H9 (cell line): ENCODE measurements around the gene ANXA9. TPM values are rescaled to one million over a fixed set of nuclear protein-coding genes. Genes with fewer than 3 reads are reported as not detected.

Source experiments
- DNase-seq: peaks from one replicate; pipeline ENCODE4 v3.0.0-alpha.2; 2017
- H2AFZ ChIP-seq: one replicate; pipeline ENCODE4 v1.6.1; 2013; ENCODE audit warnings: mild to moderate bottlenecking, low read length, control low read depth, moderate library complexity
- H2AK5ac ChIP-seq: 2 replicates; pipeline ENCODE4 v1.6.1; 2013; ENCODE audit warnings: low read length, control low read depth, mixed read lengths; ENCODE audit not compliant: insufficient read length
- H2BK120ac ChIP-seq: one replicate; pipeline ENCODE4 v1.6.1; 2013; ENCODE audit warnings: low read depth, mild to moderate bottlenecking, low read length, control low read depth, inconsistent platforms; ENCODE audit not compliant: poor library complexity, severe bottlenecking
- H2BK12ac ChIP-seq: 2 replicates; pipeline ENCODE4 v1.6.1; 2013; ENCODE audit warnings: low read length, control low read depth, mixed read lengths, low read depth; ENCODE audit not compliant: insufficient read length
- H2BK15ac ChIP-seq: 2 replicates; pipeline ENCODE4 v1.6.1; 2013; ENCODE audit warnings: low read depth, low read length, control low read depth
- H2BK20ac ChIP-seq: one replicate; pipeline ENCODE4 v1.6.1; 2013; ENCODE audit warnings: low read depth, mild to moderate bottlenecking, low read length, control low read depth, inconsistent platforms; ENCODE audit not compliant: poor library complexity, severe bottlenecking
- H2BK5ac ChIP-seq: 2 replicates; pipeline ENCODE4 v1.6.1; 2013; ENCODE audit warnings: low read length, control low read depth, mixed read lengths; ENCODE audit not compliant: insufficient read length
- H3K14ac ChIP-seq: 2 replicates; pipeline ENCODE4 v1.6.1; 2013; ENCODE audit warnings: low read length, control low read depth; ENCODE audit not compliant: insufficient read depth
- H3K18ac ChIP-seq: 2 replicates; pipeline ENCODE4 v1.6.1; 2013; ENCODE audit warnings: low read depth, mild to moderate bottlenecking, mixed read lengths, low read length, control low read depth; ENCODE audit not compliant: insufficient read length
- H3K23ac ChIP-seq: 2 replicates; pipeline ENCODE4 v1.6.1; 2013; ENCODE audit warnings: low read length, control low read depth, mixed read lengths, low read depth; ENCODE audit not compliant: insufficient read length
- H3K23me2 ChIP-seq: 2 replicates; pipeline ENCODE4 v1.6.1; 2013; ENCODE audit warnings: low read depth, mild to moderate bottlenecking, mixed read lengths, low read length, control low read depth; ENCODE audit not compliant: insufficient read length, poor library complexity, severe bottlenecking
- H3K27ac ChIP-seq: 2 replicates; pipeline ENCODE4 v1.5.1; 2013; ENCODE audit warnings: low read length, control low read depth, mixed read lengths, low read depth; ENCODE audit not compliant: insufficient read length
- H3K27me3 ChIP-seq: 2 replicates; pipeline ENCODE4 v1.6.1; 2013; ENCODE audit warnings: low read length, control low read depth, inconsistent platforms; ENCODE audit not compliant: insufficient read depth
- H3K4ac ChIP-seq: 2 replicates; pipeline ENCODE4 v1.6.1; 2013; ENCODE audit warnings: low read depth, mild to moderate bottlenecking, control low read depth, inconsistent platforms, low read length, moderate library complexity
- H3K4me1 ChIP-seq: 2 replicates; pipeline ENCODE4 v1.6.1; 2013; ENCODE audit warnings: low read length, control low read depth, inconsistent platforms; ENCODE audit not compliant: insufficient read depth
- H3K4me2 ChIP-seq: 2 replicates; pipeline ENCODE4 v1.6.1; 2013; ENCODE audit warnings: low read length, control low read depth, mixed read lengths; ENCODE audit not compliant: insufficient read length, insufficient read depth
- H3K56ac ChIP-seq: 2 replicates; pipeline ENCODE4 v1.6.1; 2013; ENCODE audit warnings: low read depth, mild to moderate bottlenecking, mixed read lengths, low read length, control low read depth; ENCODE audit not compliant: insufficient read length
- H3K79me1 ChIP-seq: 2 replicates; pipeline ENCODE4 v1.6.1; 2013; ENCODE audit warnings: low read depth, mild to moderate bottlenecking, moderate library complexity, low read length, control low read depth, inconsistent platforms; ENCODE audit not compliant: insufficient read depth, poor library complexity, severe bottlenecking
- H3K79me2 ChIP-seq: 2 replicates; pipeline ENCODE4 v1.6.1; 2013; ENCODE audit warnings: low read length, control low read depth, inconsistent platforms; ENCODE audit not compliant: insufficient read depth
- H3K9ac ChIP-seq: 2 replicates; pipeline ENCODE4 v1.6.1; 2013; ENCODE audit warnings: low read length, control low read depth, mixed read lengths; ENCODE audit not compliant: insufficient read length; ENCODE audit errors: extremely low read depth
- H3K9me3 ChIP-seq: one replicate; pipeline ENCODE4 v1.6.1; 2013; ENCODE audit warnings: low read depth, low read length, inconsistent platforms; ENCODE audit not compliant: control insufficient read depth
- H3T11ph ChIP-seq: one replicate; pipeline ENCODE4 v1.6.1; 2013; ENCODE audit warnings: mild to moderate bottlenecking, low read length, control low read depth, inconsistent platforms
- H4K20me1 ChIP-seq: one replicate; pipeline ENCODE4 v1.6.1; 2013; ENCODE audit not compliant: control insufficient read depth, insufficient read length, insufficient read depth
- H4K5ac ChIP-seq: 2 replicates; pipeline ENCODE4 v1.6.1; 2013; ENCODE audit warnings: low read depth, mild to moderate bottlenecking, mixed read lengths, low read length, control low read depth; ENCODE audit not compliant: insufficient read length
- H4K8ac ChIP-seq: replicated peaks from 2 replicates; pipeline ENCODE4 v1.6.1; 2013; ENCODE audit warnings: low read length, control low read depth, mixed read lengths, low read depth; ENCODE audit not compliant: insufficient read length
- H4K91ac ChIP-seq: 2 replicates; pipeline ENCODE4 v1.6.1; 2013; ENCODE audit warnings: low read depth, mild to moderate bottlenecking, moderate library complexity, mixed read lengths, low read length, control low read depth; ENCODE audit not compliant: insufficient read length
- H3K27ac Mint-ChIP-seq, 3 experiments: 2 replicates in 2 of 3; 3 replicates in 1 of 3; pipeline ENCODE4 v1.8.0; 2020 to 2021; ENCODE audit warnings: mixed read lengths in 3 of 3, mild to moderate bottlenecking in 1 of 3, moderate library complexity in 1 of 3
- H3K27me3 Mint-ChIP-seq: 2 replicates; pipeline ENCODE4 v1.8.0; 2021; ENCODE audit warnings: low read depth, mild to moderate bottlenecking, moderate library complexity, mixed read lengths
- H3K36me3 Mint-ChIP-seq, 3 experiments: 2 replicates in 2 of 3; 3 replicates in 1 of 3; pipeline ENCODE4 v1.8.0; 2020 to 2021; ENCODE audit warnings: low read depth in 3 of 3, mixed read lengths in 3 of 3; ENCODE audit not compliant: insufficient read depth in 1 of 3
- H3K4me1 Mint-ChIP-seq, 2 experiments: 2 replicates each; pipeline ENCODE4 v1.8.0; 2020; ENCODE audit warnings: mixed read lengths in 2 of 2
- H3K4me3 Mint-ChIP-seq, 2 experiments: 2 replicates in 1 of 2; 3 replicates in 1 of 2; pipeline ENCODE4 v1.8.0; 2020 to 2021; ENCODE audit warnings: mild to moderate bottlenecking in 2 of 2, mixed read lengths in 2 of 2, moderate library complexity in 1 of 2
- H3K9me3 Mint-ChIP-seq, 2 experiments: 2 replicates in 1 of 2; 3 replicates in 1 of 2; pipeline ENCODE4 v1.8.0; 2020; ENCODE audit warnings: mild to moderate bottlenecking in 2 of 2, mixed read lengths in 2 of 2, moderate library complexity in 1 of 2
- CTCF ChIP-seq: fragments of 200-600 bp; sonication (generic); conservative IDR thresholded peaks from 3 replicates; pipeline ENCODE4 v1.8.0; 2021; ENCODE audit warnings: antibody characterized with exemption, mild to moderate bottlenecking
- WGBS: extraction: QIAGEN DNeasy Blood & Tissue Kit; methylation state at CpG from one replicate; pipeline ENCODE4 v1.1.7; 2013; ENCODE audit warnings: missing lambda C conversion rate, low lambda C conversion rate, mixed read lengths; ENCODE audit not compliant: insufficient read length; ENCODE audit errors: extremely low coverage; 5-methylcytosine and 5-hydroxymethylcytosine counted together
- total RNA-seq: library from RNA; stranded (reverse); gene quantifications from 2 replicates; pipeline ENCODE4 v1.2.1, GENCODE V29; 2021

ANXA9 gene
- total RNA-seq, 1 experiment from 2014 or later: 0.92 TPM

GRCh38 chr1:150985179-150985825 is 3.2 kb downstream of the ANXA9 start:
- no peak for DNase-seq
- H3K27me3 Mint-ChIP-seq: no peaks in the 10 kb centered on the region
- no peaks in the 10 kb centered on the region for H3K9me3 Mint-ChIP-seq
- peaks cover 23 to 29% of the 10 kb centered on the region in 2 experiments for H3K4me1 Mint-ChIP-seq
- Histone ChIP-seq H2BK15ac (no peak overlapping the region), H3K79me1 (no peaks in the 10 kb centered on the region), H3T11ph (no peak overlapping the region), H2BK20ac (no peak overlapping the region), H4K5ac (no peak overlapping the region), H2AFZ (no peak overlapping the region), H3K14ac (no peak overlapping the region), H4K8ac (no peak overlapping the region), H2BK12ac (no peak overlapping the region), H4K20me1 (no peaks in the 10 kb centered on the region), H3K18ac (no peak overlapping the region), H3K27me3 (no peaks in the 10 kb centered on the region), H3K56ac (no peak overlapping the region), H3K9ac (no peak overlapping the region), H3K23me2 (no peaks in the 10 kb centered on the region), H3K27ac (no peak overlapping the region), H3K79me2 (no peaks in the 10 kb centered on the region), H3K9me3 (no peaks in the 10 kb centered on the region), H3K4me1 (peaks cover 9% of the 10 kb centered on the region; the same call in 1 of the 2 replicates), H2BK120ac (no peak overlapping the region), H2AK5ac (no peak overlapping the region), H4K91ac (no peak overlapping the region), H3K4me2 (no peak overlapping the region), H3K23ac (no peak overlapping the region), H2BK5ac (no peak overlapping the region), H3K4ac (no peak overlapping the region)
- no peaks in the 10 kb centered on the region for H3K36me3 Mint-ChIP-seq
- no peak overlapping the region for H3K4me3 Mint-ChIP-seq
- TF ChIP-seq CTCF: no peak
- WGBS: no CpG with 5 or more reads among the region's 2 CpGs
- H3K27ac Mint-ChIP-seq: no peak overlapping the region; a peak in 1 of 7 replicates
